ENCODE measurements around the gene EEF1AKMT3.
"Not testable (repeated sequence)": the region's sequence is repeated elsewhere in the genome, so short reads cannot be mapped to it uniquely, and the experiment has no call there.

The EEF1AKMT3 gene

GRCh38 chr12:57816001-57816854 lies 43.8 kb downstream of the EEF1AKMT3 start:
- no peak overlapping the region for H3K9ac ChIP-seq (ENCODE audit: low read length)
- H3K4me1 ChIP-seq (ENCODE audit: insufficient read depth, low read length, severe bottlenecking), result no peaks in the 10 kb centered on the region
- H3K36me3 ChIP-seq (ENCODE audit: insufficient read depth, low read length), result no peaks in the 10 kb centered on the region
- no peak overlapping the region for H2AFZ ChIP-seq (ENCODE audit: low read length)
- no peak for TF ChIP-seq EZH2 (IDR thresholded peaks at IDR 0.05; ENCODE audit: borderline replicate concordance, low read length)
- no peak for TF ChIP-seq CTCF (IDR thresholded peaks at IDR 0.05; ENCODE audit: low read length)
- H3K27ac ChIP-seq (ENCODE audit: low read depth, low read length, poor library complexity, severe bottlenecking), result no peak overlapping the region
- H3K4me3 ChIP-seq (ENCODE audit: low read depth, low read length, poor library complexity, severe bottlenecking), result no peak overlapping the region
- H3K9me2 ChIP-seq (ENCODE audit: low read depth, low read length), result no peaks in the 10 kb centered on the region
- no peaks in the 10 kb centered on the region for H3K9me3 ChIP-seq (ENCODE audit: low read length)
- no peaks in the 10 kb centered on the region for H3K79me2 ChIP-seq (ENCODE audit: insufficient read depth, low read length)
- no peaks in the 10 kb centered on the region for H3F3A ChIP-seq (ENCODE audit: insufficient read depth, low read length)
- no peaks in the 10 kb centered on the region for H3K27me3 ChIP-seq (ENCODE audit: insufficient read depth, low read length)
- H4K20me1 ChIP-seq (ENCODE audit: insufficient read depth, low read length), result no peaks in the 10 kb centered on the region
- no peak overlapping the region for H3K4me2 ChIP-seq (ENCODE audit: low read length)

- Histone ChIP-seq H3K4me3 (ENCODE audit: low read depth, low read length, poor library complexity, severe bottlenecking) (no peak overlapping the region), H3K4me2 (ENCODE audit: low read length) (no peak overlapping the region), H4K20me1 (ENCODE audit: insufficient read depth, low read length) (no peaks in the 10 kb centered on the region), H3K9ac (ENCODE audit: low read length) (no peak overlapping the region), H3K9me3 (ENCODE audit: low read length) (no peaks in the 10 kb centered on the region), H3K79me2 (ENCODE audit: insufficient read depth, low read length) (no peaks in the 10 kb centered on the region), H3K27me3 (ENCODE audit: insufficient read depth, low read length) (no peaks in the 10 kb centered on the region), H3K9me2 (ENCODE audit: low read depth, low read length) (no peaks in the 10 kb centered on the region), H3F3A (ENCODE audit: insufficient read depth, low read length) (no peaks in the 10 kb centered on the region), H2AFZ (ENCODE audit: low read length) (no peak overlapping the region), H3K27ac (ENCODE audit: low read depth, low read length, poor library complexity, severe bottlenecking) (no peak overlapping the region), H3K36me3 (ENCODE audit: insufficient read depth, low read length) (no peaks in the 10 kb centered on the region), H3K4me1 (ENCODE audit: insufficient read depth, low read length, severe bottlenecking) (no peaks in the 10 kb centered on the region)
- TF ChIP-seq EZH2 (IDR thresholded peaks at IDR 0.05; ENCODE audit: borderline replicate concordance, low read length), result no peak
- TF ChIP-seq CTCF (IDR thresholded peaks at IDR 0.05; ENCODE audit: low read length), result no peak
Measured at GRCh38 chr12:57816855-57817151, 44.4 kb downstream of the EEF1AKMT3 start.

GRCh38 chr12:57817261-57817989 lies 45.0 kb downstream of the EEF1AKMT3 start:
- Histone ChIP-seq H3K27ac (ENCODE audit: low read depth, low read length, poor library complexity, severe bottlenecking) (no peak overlapping the region), H3F3A (ENCODE audit: insufficient read depth, low read length) (no peaks in the 10 kb centered on the region), H3K9me3 (ENCODE audit: low read length) (no peaks in the 10 kb centered on the region), H3K9me2 (ENCODE audit: low read depth, low read length) (no peaks in the 10 kb centered on the region), H3K4me2 (ENCODE audit: low read length) (no peak overlapping the region), H3K4me1 (ENCODE audit: insufficient read depth, low read length, severe bottlenecking) (no peaks in the 10 kb centered on the region), H3K4me3 (ENCODE audit: low read depth, low read length, poor library complexity, severe bottlenecking) (no peak overlapping the region), H3K27me3 (ENCODE audit: insufficient read depth, low read length) (no peaks in the 10 kb centered on the region), H4K20me1 (ENCODE audit: insufficient read depth, low read length) (no peaks in the 10 kb centered on the region), H3K9ac (ENCODE audit: low read length) (no peak overlapping the region), H3K36me3 (ENCODE audit: insufficient read depth, low read length) (no peaks in the 10 kb centered on the region; the same call in 1 of the 2 replicates), H3K79me2 (ENCODE audit: insufficient read depth, low read length) (no peaks in the 10 kb centered on the region), H2AFZ (ENCODE audit: low read length) (no peak overlapping the region)
- TF ChIP-seq CTCF (IDR thresholded peaks at IDR 0.05; ENCODE audit: low read length), result no peak
- no peak for TF ChIP-seq EZH2 (IDR thresholded peaks at IDR 0.05; ENCODE audit: borderline replicate concordance, low read length)

GRCh38 chr12:57817990-57818331 lies 45.5 kb downstream of the EEF1AKMT3 start:
- H3K79me2 ChIP-seq (ENCODE audit: insufficient read depth, low read length); H3K9me3 ChIP-seq (ENCODE audit: low read length); H3K36me3 ChIP-seq (ENCODE audit: insufficient read depth, low read length); H3K27me3 ChIP-seq (ENCODE audit: insufficient read depth, low read length); H3K4me3 ChIP-seq (ENCODE audit: low read depth, low read length, poor library complexity, severe bottlenecking); H3F3A ChIP-seq (ENCODE audit: insufficient read depth, low read length); H2AFZ ChIP-seq (ENCODE audit: low read length); H3K27ac ChIP-seq (ENCODE audit: low read depth, low read length, poor library complexity, severe bottlenecking); H4K20me1 ChIP-seq (ENCODE audit: insufficient read depth, low read length); H3K4me1 ChIP-seq (ENCODE audit: insufficient read depth, low read length, severe bottlenecking); H3K9ac ChIP-seq (ENCODE audit: low read length); H3K9me2 ChIP-seq (ENCODE audit: low read depth, low read length); H3K4me2 ChIP-seq (ENCODE audit: low read length): not testable (repeated sequence)

- not testable (repeated sequence) for H3K4me1 ChIP-seq (ENCODE audit: insufficient read depth, low read length, severe bottlenecking); H3K79me2 ChIP-seq (ENCODE audit: insufficient read depth, low read length); H3K9ac ChIP-seq (ENCODE audit: low read length); H3K27me3 ChIP-seq (ENCODE audit: insufficient read depth, low read length); H3F3A ChIP-seq (ENCODE audit: insufficient read depth, low read length); H3K4me3 ChIP-seq (ENCODE audit: low read depth, low read length, poor library complexity, severe bottlenecking); H3K9me2 ChIP-seq (ENCODE audit: low read depth, low read length); H3K4me2 ChIP-seq (ENCODE audit: low read length); H2AFZ ChIP-seq (ENCODE audit: low read length); H3K27ac ChIP-seq (ENCODE audit: low read depth, low read length, poor library complexity, severe bottlenecking); H4K20me1 ChIP-seq (ENCODE audit: insufficient read depth, low read length); H3K9me3 ChIP-seq (ENCODE audit: low read length)
- peaks cover 15% of the 10 kb centered on the region; the same call in 1 of the 2 replicates for H3K36me3 ChIP-seq (ENCODE audit: insufficient read depth, low read length)
Measured at GRCh38 chr12:57820119-57820518, 47.7 kb downstream of the EEF1AKMT3 start.

Data from OCI-LY1 (cell line).